ENCODE data around the gene DDX5.
A peak's percentile ranks its signal among the peaks of the same experiment; 100 is the strongest.
"Not testable (repeated sequence)": the region's sequence is repeated elsewhere in the genome, so short reads cannot be mapped to it uniquely, and the experiment has no call there.

Gene DDX5

GRCh38 chr17:64499805-64500486 is 6.1 kb downstream of the DDX5 start:
- Histone ChIP-seq H3K9me3 (replicated peaks; ENCODE audit: low read length) (no peaks in the 10 kb centered on the region), H3K4me2 (ENCODE audit: low read length) (peak overlapping the region; percentile 24), H3K4me3 (ENCODE audit: low read length) (no peak overlapping the region), H3K27me3 (ENCODE audit: control insufficient read depth, insufficient read depth, low read length) (no peaks in the 10 kb centered on the region), H3K4me1 (ENCODE audit: control insufficient read depth, insufficient read depth, low read length) (peaks cover 65% of the 10 kb centered on the region), H3K9ac (ENCODE audit: low read depth, low read length) (peak overlapping the region; percentile 9), H3K36me3 (ENCODE audit: insufficient read depth, low read length) (peaks cover 76% of the 10 kb centered on the region)

- H3K9ac ChIP-seq (ENCODE audit: low read depth, low read length) = peak overlapping the region; percentile 80
- H3K4me3 ChIP-seq (ENCODE audit: low read length) = no peak overlapping the region
- peaks cover 65% of the 10 kb centered on the region for H3K4me1 ChIP-seq (ENCODE audit: control insufficient read depth, insufficient read depth, low read length)
- peaks cover 62% of the 10 kb centered on the region for H3K36me3 ChIP-seq (ENCODE audit: insufficient read depth, low read length)
- H3K4me2 ChIP-seq (ENCODE audit: low read length) = peak overlapping the region; percentile 91
- H3K27me3 ChIP-seq (ENCODE audit: control insufficient read depth, insufficient read depth, low read length) = no peaks in the 10 kb centered on the region
- H3K9me3 ChIP-seq (replicated peaks; ENCODE audit: low read length) = no peaks in the 10 kb centered on the region
These were observed 7.5 kb downstream of the DDX5 start for GRCh38 chr17:64498308-64499203.

GRCh38 chr17:64497565-64498035 is 8.5 kb downstream of the DDX5 start:
- peak overlapping the region; percentile 80 for H3K9ac ChIP-seq (ENCODE audit: low read depth, low read length)
- H3K4me3 ChIP-seq (ENCODE audit: low read length) = peak overlapping the region; percentile 85
- peaks cover 57% of the 10 kb centered on the region for H3K36me3 ChIP-seq (ENCODE audit: insufficient read depth, low read length)
- peaks cover 56% of the 10 kb centered on the region for H3K4me1 ChIP-seq (ENCODE audit: control insufficient read depth, insufficient read depth, low read length)
- H3K27me3 ChIP-seq (ENCODE audit: control insufficient read depth, insufficient read depth, low read length) = no peaks in the 10 kb centered on the region
- peak overlapping the region; percentile 91 for H3K4me2 ChIP-seq (ENCODE audit: low read length)
- no peaks in the 10 kb centered on the region for H3K9me3 ChIP-seq (replicated peaks; ENCODE audit: low read length)

GRCh38 chr17:64496786-64497564 is 9.1 kb downstream of the DDX5 start, which contains the start of gene POLG2:
Gene POLG2, minus strand, starts transcription at chr17:64497054. Its CDS starts 86 bp downstream, at chr17:64496968.
- H3K4me1 ChIP-seq (ENCODE audit: control insufficient read depth, insufficient read depth, low read length) = peaks cover 51% of the 10 kb centered on the region
- H3K9ac ChIP-seq (ENCODE audit: low read depth, low read length) = peak within 1 kb of the TSS; percentile 80
- no peaks in the 10 kb centered on the region for H3K27me3 ChIP-seq (ENCODE audit: control insufficient read depth, insufficient read depth, low read length)
- no peaks in the 10 kb centered on the region for H3K9me3 ChIP-seq (replicated peaks; ENCODE audit: low read length)
- H3K4me3 ChIP-seq (ENCODE audit: low read length) = peak within 1 kb of the TSS; percentile 85
- peak within 1 kb of the TSS; percentile 91 for H3K4me2 ChIP-seq (ENCODE audit: low read length)
- H3K36me3 ChIP-seq (ENCODE audit: insufficient read depth, low read length) = peaks cover 54% of the 10 kb centered on the region

GRCh38 chr17:64496348-64496785 is 9.7 kb downstream of the DDX5 start:
- Histone ChIP-seq H3K4me1 (ENCODE audit: control insufficient read depth, insufficient read depth, low read length) (peaks cover 48% of the 10 kb centered on the region), H3K36me3 (ENCODE audit: insufficient read depth, low read length) (peaks cover 52% of the 10 kb centered on the region)

GRCh38 chr17:64495300-64495699 is 10.8 kb downstream of the DDX5 start:
- not testable (repeated sequence) for H3K4me3 ChIP-seq (ENCODE audit: low read length)

More at GRCh38 chr17:64496348-64496785, 9.7 kb downstream of the DDX5 start:
- H3K4me3 ChIP-seq (ENCODE audit: low read length) = peak overlapping the region; percentile 85
- no peaks in the 10 kb centered on the region for H3K27me3 ChIP-seq (ENCODE audit: control insufficient read depth, insufficient read depth, low read length)
- H3K4me2 ChIP-seq (ENCODE audit: low read length) = peak overlapping the region; percentile 91
- H3K9me3 ChIP-seq (replicated peaks; ENCODE audit: low read length) = no peaks in the 10 kb centered on the region
- H3K9ac ChIP-seq (ENCODE audit: low read depth, low read length) = peak overlapping the region; percentile 80

GRCh38 chr17:64494121-64494520 is 12.0 kb downstream of the DDX5 start:
- Histone ChIP-seq H3K27me3 (ENCODE audit: control insufficient read depth, insufficient read depth, low read length) (no peaks in the 10 kb centered on the region), H3K4me2 (ENCODE audit: low read length) (no peak overlapping the region), H3K9ac (ENCODE audit: low read depth, low read length) (no peak overlapping the region), H3K4me3 (ENCODE audit: low read length) (no peak overlapping the region), H3K36me3 (ENCODE audit: insufficient read depth, low read length) (peaks cover 47% of the 10 kb centered on the region), H3K9me3 (replicated peaks; ENCODE audit: low read length) (no peaks in the 10 kb centered on the region), H3K4me1 (ENCODE audit: control insufficient read depth, insufficient read depth, low read length) (peaks cover 26% of the 10 kb centered on the region)

More at GRCh38 chr17:64495300-64495699, 10.8 kb downstream of the DDX5 start:
- Histone ChIP-seq H3K36me3 (ENCODE audit: insufficient read depth, low read length) (peaks cover 49% of the 10 kb centered on the region), H3K4me2 (ENCODE audit: low read length) (peak overlapping the region; percentile 91), H3K4me1 (ENCODE audit: control insufficient read depth, insufficient read depth, low read length) (peaks cover 38% of the 10 kb centered on the region)
- H3K27me3 ChIP-seq (ENCODE audit: control insufficient read depth, insufficient read depth, low read length); H3K9ac ChIP-seq (ENCODE audit: low read depth, low read length); H3K9me3 ChIP-seq (replicated peaks; ENCODE audit: low read length): not testable (repeated sequence)

GRCh38 chr17:64492481-64493109 is 13.5 kb downstream of the DDX5 start:
- Histone ChIP-seq H3K9ac (ENCODE audit: low read depth, low read length) (no peak overlapping the region), H3K9me3 (replicated peaks; ENCODE audit: low read length) (no peaks in the 10 kb centered on the region), H3K4me1 (ENCODE audit: control insufficient read depth, insufficient read depth, low read length) (peaks cover 12% of the 10 kb centered on the region), H3K36me3 (ENCODE audit: insufficient read depth, low read length) (peaks cover 32% of the 10 kb centered on the region), H3K27me3 (ENCODE audit: control insufficient read depth, insufficient read depth, low read length) (no peaks in the 10 kb centered on the region), H3K4me2 (ENCODE audit: low read length) (no peak overlapping the region), H3K4me3 (ENCODE audit: low read length) (no peak overlapping the region)

GRCh38 chr17:64491994-64492393 is 14.1 kb downstream of the DDX5 start:
- no peaks in the 10 kb centered on the region for H3K9me3 ChIP-seq (replicated peaks; ENCODE audit: low read length)
- H3K36me3 ChIP-seq (ENCODE audit: insufficient read depth, low read length) = peaks cover 29% of the 10 kb centered on the region
- no peaks in the 10 kb centered on the region for H3K27me3 ChIP-seq (ENCODE audit: control insufficient read depth, insufficient read depth, low read length)
- peaks cover 7% of the 10 kb centered on the region for H3K4me1 ChIP-seq (ENCODE audit: control insufficient read depth, insufficient read depth, low read length)
- no peak overlapping the region for H3K4me3 ChIP-seq (ENCODE audit: low read length)
- H3K9ac ChIP-seq (ENCODE audit: low read depth, low read length) = no peak overlapping the region
- H3K4me2 ChIP-seq (ENCODE audit: low read length) = no peak overlapping the region

GRCh38 chr17:64491034-64491860 is 14.8 kb downstream of the DDX5 start:
- no peaks in the 10 kb centered on the region for H3K9me3 ChIP-seq (replicated peaks; ENCODE audit: low read length)
- no peak overlapping the region for H3K9ac ChIP-seq (ENCODE audit: low read depth, low read length)
- H3K4me2 ChIP-seq (ENCODE audit: low read length) = no peak overlapping the region
- no peak overlapping the region for H3K4me3 ChIP-seq (ENCODE audit: low read length)
- H3K36me3 ChIP-seq (ENCODE audit: insufficient read depth, low read length) = peaks cover 33% of the 10 kb centered on the region
- H3K27me3 ChIP-seq (ENCODE audit: control insufficient read depth, insufficient read depth, low read length) = no peaks in the 10 kb centered on the region
- peaks cover 7% of the 10 kb centered on the region for H3K4me1 ChIP-seq (ENCODE audit: control insufficient read depth, insufficient read depth, low read length)
